Kidney (tissue), 14 donors: ENCODE measurements around the gene UBA1. TPM values are rescaled to one million over a fixed set of nuclear protein-coding genes. Genes with fewer than 3 reads are reported as not detected.

ENCODE experiments used
- DNase-seq, 5 donors: peaks; one replicate each; pipeline ENCODE4 v3.0.0-alpha.2; 2013 to 2020
- FAIRE-seq: peaks from 2 replicates; lab custom pipeline; 2012; peaks lifted over from hg19 to GRCh38; lab: Jason Lieb, UNC
- H3K27ac ChIP-seq, 2 donors: one replicate each; pipeline ENCODE4 v1.7.0; 2013; ENCODE audit warnings: low read depth in 2 of 2, low read length in 2 of 2, inconsistent platforms in 1 of 2
- H3K27me3 ChIP-seq: one replicate; pipeline ENCODE4 v1.7.1; 2013; ENCODE audit warnings: low read length, inconsistent platforms; ENCODE audit not compliant: control insufficient read depth, insufficient read depth
- H3K36me3 ChIP-seq, 3 donors: one replicate each; pipeline versions ENCODE4 v1.7.0 to v1.7.1; 2013; ENCODE audit warnings: low read length in 3 of 3, control low read depth in 1 of 3, inconsistent platforms in 1 of 3; ENCODE audit not compliant: insufficient read depth in 3 of 3, control insufficient read depth in 2 of 3
- H3K4me1 ChIP-seq, 3 donors: one replicate each; pipeline versions ENCODE4 v1.7.0 to v1.7.1; 2013; ENCODE audit warnings: low read length in 3 of 3, inconsistent platforms in 1 of 3, low read depth in 1 of 3; ENCODE audit not compliant: control insufficient read depth in 2 of 3, insufficient read depth in 2 of 3
- H3K4me3 ChIP-seq, 3 donors: one replicate each; pipeline versions ENCODE4 v1.7.0 to v1.8.1; 2013; ENCODE audit warnings: low read length in 3 of 3, control low read depth in 1 of 3, inconsistent platforms in 1 of 3
- H3K9ac ChIP-seq, 3 donors: one replicate each; pipeline versions ENCODE4 v1.7.0 to v1.7.1; 2013; ENCODE audit warnings: low read length in 3 of 3, control low read depth in 1 of 3, inconsistent platforms in 1 of 3
- H3K9me3 ChIP-seq, 3 donors: one replicate each; pipeline versions ENCODE4 v1.7.0 to v1.7.1; 2013; ENCODE audit warnings: low read length in 3 of 3, control low read depth in 1 of 3, inconsistent platforms in 1 of 3; ENCODE audit not compliant: control insufficient read depth in 2 of 3, insufficient read depth in 1 of 3
- intact Hi-C: fragments of 100-400 bp; cut with DNase I; formaldehyde crosslinking; loops from one replicate; pipeline ENCODE4 v1.11.1; 2022
- polyA plus RNA-seq: library from polyadenylated mRNA; stranded (reverse); fragments of 350-450 nt; fragmentation: Illumina TruSeq; extraction: RNeasy Lipid Tissue Mini Kit (QIAGEN cat#74804); gene quantifications from one replicate; pipeline ENCODE4 v1.2.3, GENCODE V29; 2014; ENCODE audit warnings: low read depth, low replicate concordance; ENCODE audit not compliant: insufficient read depth
- total RNA-seq: library from RNA; stranded (reverse); fragmentation: NEBNext Ultra II Directional; extraction: Animal tissue kit (Norgen Biotek cat#: 25700); gene quantifications from one replicate; pipeline ENCODE4 v1.2.1, GENCODE V29; 2021
- TF ChIP-seq, protein P1 (sequence below): IDR thresholded peaks from 3 replicates; pipeline ENCODE4 v1.5.1; 2012; ENCODE audit warnings: mild to moderate bottlenecking, moderate library complexity, borderline replicate concordance; ENCODE audit not compliant: insufficient read depth; ENCODE audit errors: extremely low read depth
- donor health status: control.
- donor health status: control.
- donor health status: control.
- donor health status: control.
- donor health status: control.
- donor health status: DM: yes; HTN: yes; CAD: no.
- donor health status: Normal renal cell carcinoma (clear cell type).

UBA1 gene
- total and polyA plus RNA-seq, 2 donors from 2014 or later, result 155 to 218 TPM

DNA sequence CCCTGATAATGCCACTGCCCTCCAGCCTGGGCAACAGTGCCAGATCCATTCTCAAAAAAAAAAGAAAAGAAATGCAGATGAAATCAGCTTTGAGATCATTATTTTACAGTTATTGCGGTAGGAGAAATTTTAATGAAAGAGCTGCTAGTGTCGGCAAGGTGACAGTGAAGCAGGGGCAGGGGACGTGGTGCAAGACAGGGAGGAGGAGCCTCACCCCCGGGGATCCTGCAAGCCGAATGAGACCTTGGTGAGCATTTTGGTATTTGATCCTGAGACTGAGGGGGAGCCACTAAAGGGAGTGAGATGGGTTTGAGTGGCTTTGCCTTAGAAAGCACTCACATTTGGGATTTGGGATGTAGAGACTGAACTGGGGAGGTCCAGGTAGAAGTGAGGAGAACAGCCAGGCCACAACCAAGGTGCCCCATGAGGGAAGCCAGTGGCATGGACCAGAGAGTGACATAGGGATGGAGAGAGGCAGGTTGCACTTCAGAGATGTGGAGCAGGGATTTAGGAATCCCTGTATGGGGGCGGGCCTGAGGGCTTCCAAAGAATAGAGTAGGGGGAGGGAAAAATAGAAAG is 25.0 kb upstream of the UBA1 start:
- Histone ChIP-seq H3K4me3 (no peak overlapping the region), H3K9me3 (no peaks in the 10 kb centered on the region), H3K9ac (no peak overlapping the region), H3K27me3 (no peaks in the 10 kb centered on the region), H3K36me3 (peaks cover 0 to 18% (median 0%) of the 10 kb centered on the region in 3 donors), H3K27ac (no peak overlapping the region), H3K4me1 (no peaks in the 10 kb centered on the region)
- intact Hi-C loops, result no loop called here
- TF ChIP-seq, protein P1, sequence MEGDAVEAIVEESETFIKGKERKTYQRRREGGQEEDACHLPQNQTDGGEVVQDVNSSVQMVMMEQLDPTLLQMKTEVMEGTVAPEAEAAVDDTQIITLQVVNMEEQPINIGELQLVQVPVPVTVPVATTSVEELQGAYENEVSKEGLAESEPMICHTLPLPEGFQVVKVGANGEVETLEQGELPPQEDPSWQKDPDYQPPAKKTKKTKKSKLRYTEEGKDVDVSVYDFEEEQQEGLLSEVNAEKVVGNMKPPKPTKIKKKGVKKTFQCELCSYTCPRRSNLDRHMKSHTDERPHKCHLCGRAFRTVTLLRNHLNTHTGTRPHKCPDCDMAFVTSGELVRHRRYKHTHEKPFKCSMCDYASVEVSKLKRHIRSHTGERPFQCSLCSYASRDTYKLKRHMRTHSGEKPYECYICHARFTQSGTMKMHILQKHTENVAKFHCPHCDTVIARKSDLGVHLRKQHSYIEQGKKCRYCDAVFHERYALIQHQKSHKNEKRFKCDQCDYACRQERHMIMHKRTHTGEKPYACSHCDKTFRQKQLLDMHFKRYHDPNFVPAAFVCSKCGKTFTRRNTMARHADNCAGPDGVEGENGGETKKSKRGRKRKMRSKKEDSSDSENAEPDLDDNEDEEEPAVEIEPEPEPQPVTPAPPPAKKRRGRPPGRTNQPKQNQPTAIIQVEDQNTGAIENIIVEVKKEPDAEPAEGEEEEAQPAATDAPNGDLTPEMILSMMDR, result no peak
- FAIRE-seq (no peak), DNase-seq (peak in 1 of 5 donors; percentile 15)

- intact Hi-C loops, result no loop called here
These were observed 24.4 kb upstream of the UBA1 start for GRCh38 chrX:47169273-47169672.

GRCh38 chrX:47169726-47170515 is 23.7 kb upstream of the UBA1 start:
- Histone ChIP-seq H3K36me3 (peaks cover 0 to 18% (median 0%) of the 10 kb centered on the region in 3 donors), H3K9ac (no peak overlapping the region), H3K4me1 (no peaks in the 10 kb centered on the region), H3K27me3 (no peaks in the 10 kb centered on the region), H3K9me3 (no peaks in the 10 kb centered on the region), H3K27ac (no peak overlapping the region), H3K4me3 (no peak overlapping the region)
- no peak for FAIRE-seq
- TF ChIP-seq, protein P1, result no peak
- peak in 1 of 5 donors; percentile 64 for DNase-seq
- intact Hi-C loops, result no loop called here

More at GRCh38 chrX:47169273-47169672, 24.4 kb upstream of the UBA1 start:
- Histone ChIP-seq H3K27ac (no peak overlapping the region), H3K9ac (no peak overlapping the region), H3K4me3 (no peak overlapping the region), H3K36me3 (peaks cover 0 to 18% (median 0%) of the 10 kb centered on the region in 3 donors), H3K9me3 (no peaks in the 10 kb centered on the region), H3K4me1 (no peaks in the 10 kb centered on the region), H3K27me3 (no peaks in the 10 kb centered on the region)
- FAIRE-seq, result no peak
- peak in 1 of 5 donors; percentile 58 for DNase-seq
- TF ChIP-seq, protein P1, result no peak
